Adrenal gland (tissue), 12 donors: ENCODE data around the gene HOXC5. TPM values are rescaled to one million over a fixed set of nuclear protein-coding genes. Genes with fewer than 3 reads are reported as not detected.

Source experiments
- DNase-seq, 7 donors: peaks; one replicate each; pipeline ENCODE4 v3.0.0-alpha.2; 2019 to 2020
- H3K27ac ChIP-seq, 5 donors: fragments of 200-600 bp; sonication (generic) in 4 of 5; 1 replicate in 3 of 5; 2 replicates in 2 of 5; pipeline versions ENCODE4 v1.5.1 to v1.8.0; 2016 to 2020; ENCODE audit warnings: mild to moderate bottlenecking in 1 of 5
- H3K27me3 ChIP-seq: fragments of 200-600 bp; 2 replicates; pipeline ENCODE4 v1.8.0; 2021
- H3K36me3 ChIP-seq, 2 donors: fragments of 200-600 bp; replicated peaks in 1 of 2; 1 replicate in 1 of 2; 2 replicates in 1 of 2; pipeline versions ENCODE4 v1.5.1 to v1.8.0; 2018 to 2022
- H3K4me1 ChIP-seq, 2 donors: fragments of 200-600 bp; replicated peaks in 1 of 2; 1 replicate in 1 of 2; 2 replicates in 1 of 2; pipeline versions ENCODE4 v1.5.1 to v1.8.0; 2018 to 2021
- H3K4me3 ChIP-seq, 4 donors: fragments of 200-600 bp; sonication (generic) in 3 of 4; one replicate each; pipeline ENCODE4 v1.5.1; 2016 to 2018
- H3K9me3 ChIP-seq, 3 donors: fragments of 200-600 bp; sonication (generic) in 1 of 3; replicated peaks in 1 of 3; 1 replicate in 2 of 3; 2 replicates in 1 of 3; pipeline versions ENCODE4 v1.5.1 to v1.8.0; 2016 to 2021
- POLR2A ChIP-seq, 2 donors: fragments of 450-650 bp; IDR thresholded peaks; one replicate each; pipeline ENCODE4 v1.6.1; 2017; ENCODE audit warnings: antibody characterized with exemption in 2 of 2, mild to moderate bottlenecking in 2 of 2, moderate library complexity in 1 of 2
- WGBS, 4 donors: extraction: QIAGEN DNeasy Blood & Tissue Kit in 2 of 4; methylation state at CpG; one replicate each; pipeline versions ENCODE4 v1.1.5 to v1.1.7; 2013 to 2017; 5-methylcytosine and 5-hydroxymethylcytosine counted together
- intact Hi-C, 2 donors: fragments of 100-400 bp; cut with DNase I; formaldehyde crosslinking; loops; one replicate each; pipeline versions ENCODE4 v1.14.1 to v1.15.0; 2022 to 2023
- polyA plus RNA-seq, 3 donors: library from polyadenylated mRNA; stranded (reverse); fragments of 200-250 nt in 2 of 3; fragments of 350-450 nt in 1 of 3; fragmentation: Illumina TruSeq in 1 of 3; extraction: RNeasy Lipid Tissue Mini Kit (QIAGEN cat#74804) in 1 of 3; gene quantifications; one replicate each; pipeline ENCODE4 v1.2.3, GENCODE V29; 2013 to 2014
- total RNA-seq, 9 donors: library from RNA; depleted of rRNA in 4 of 9; stranded (reverse); fragments of >200 nt in 4 of 9; fragments of 120-200 nt in 1 of 9; fragmentation: NEBNext Ultra II Directional in 1 of 9; extraction: Animal tissue kit (Norgen Biotek cat#: 25700) in 1 of 9; gene quantifications; one replicate each; pipeline versions ENCODE4 v1.1.0 to v1.2.4, GENCODE V29; 2013 to 2023
- TF ChIP-seq, protein P1 (sequence below), 6 experiments: fragments of 450-650 bp in 4 of 6; fragments of 200-600 bp in 2 of 6; sonication (generic) in 1 of 6; IDR thresholded peaks; 1 replicate in 5 of 6; 2 replicates in 1 of 6; pipeline versions ENCODE4 v1.5.1 to v1.8.0; 2016 to 2021; ENCODE audit warnings: antibody characterized with exemption in 6 of 6, mild to moderate bottlenecking in 2 of 6, moderate library complexity in 1 of 6
- donor health status: healthy with polysubstance abuse.
- donor health status: Bipolar disorder and iron deficiency.
- donor health status: DM: yes; HTN: yes; CAD: no.
- donor health status: DM: no; HTN: no; CAD: no.
- donor health status: DM: no; HTN: no; CAD: no.
- donor health status: DM: yes; HTN: yes; CAD: no.

Gene HOXC5
- total and polyA plus RNA-seq, 12 donors = 0.36 to 1.9 (median 0.77) TPM

DNA sequence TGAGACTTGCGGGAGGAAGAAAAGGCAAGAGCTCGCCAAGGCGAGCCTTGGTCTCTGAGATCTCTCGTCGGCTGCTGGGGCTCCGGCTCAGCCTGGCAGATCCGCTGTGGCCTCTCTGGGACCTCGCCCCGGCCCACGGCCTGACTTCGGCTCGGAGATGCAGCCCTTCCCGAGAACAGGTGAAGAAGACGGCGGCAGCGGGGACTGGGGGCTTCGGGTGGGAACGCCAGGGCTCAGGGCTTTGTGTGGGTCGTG, 38.9 kb upstream of the HOXC5 start:
- Histone ChIP-seq H3K27me3 (peaks cover 69% of the 10 kb centered on the region), H3K36me3 (no peaks in the 10 kb centered on the region), H3K4me1 (peaks cover 0 to 7% of the 10 kb centered on the region in 2 donors), H3K4me3 (no peak overlapping the region), H3K27ac (no peak overlapping the region), H3K9me3 (no peaks in the 10 kb centered on the region)
- intact Hi-C loops = no loop called here
- 20 to 35% (median 26%) methylated on average over 14 to 19 of the region's 19 CpGs for WGBS, 4 donors
- no peak for TF ChIP-seq POLR2A (IDR thresholded peaks at IDR 0.05)
- TF ChIP-seq, protein P1, sequence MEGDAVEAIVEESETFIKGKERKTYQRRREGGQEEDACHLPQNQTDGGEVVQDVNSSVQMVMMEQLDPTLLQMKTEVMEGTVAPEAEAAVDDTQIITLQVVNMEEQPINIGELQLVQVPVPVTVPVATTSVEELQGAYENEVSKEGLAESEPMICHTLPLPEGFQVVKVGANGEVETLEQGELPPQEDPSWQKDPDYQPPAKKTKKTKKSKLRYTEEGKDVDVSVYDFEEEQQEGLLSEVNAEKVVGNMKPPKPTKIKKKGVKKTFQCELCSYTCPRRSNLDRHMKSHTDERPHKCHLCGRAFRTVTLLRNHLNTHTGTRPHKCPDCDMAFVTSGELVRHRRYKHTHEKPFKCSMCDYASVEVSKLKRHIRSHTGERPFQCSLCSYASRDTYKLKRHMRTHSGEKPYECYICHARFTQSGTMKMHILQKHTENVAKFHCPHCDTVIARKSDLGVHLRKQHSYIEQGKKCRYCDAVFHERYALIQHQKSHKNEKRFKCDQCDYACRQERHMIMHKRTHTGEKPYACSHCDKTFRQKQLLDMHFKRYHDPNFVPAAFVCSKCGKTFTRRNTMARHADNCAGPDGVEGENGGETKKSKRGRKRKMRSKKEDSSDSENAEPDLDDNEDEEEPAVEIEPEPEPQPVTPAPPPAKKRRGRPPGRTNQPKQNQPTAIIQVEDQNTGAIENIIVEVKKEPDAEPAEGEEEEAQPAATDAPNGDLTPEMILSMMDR (IDR thresholded peaks at IDR 0.05) = no peak
- no peak for DNase-seq

DNA sequence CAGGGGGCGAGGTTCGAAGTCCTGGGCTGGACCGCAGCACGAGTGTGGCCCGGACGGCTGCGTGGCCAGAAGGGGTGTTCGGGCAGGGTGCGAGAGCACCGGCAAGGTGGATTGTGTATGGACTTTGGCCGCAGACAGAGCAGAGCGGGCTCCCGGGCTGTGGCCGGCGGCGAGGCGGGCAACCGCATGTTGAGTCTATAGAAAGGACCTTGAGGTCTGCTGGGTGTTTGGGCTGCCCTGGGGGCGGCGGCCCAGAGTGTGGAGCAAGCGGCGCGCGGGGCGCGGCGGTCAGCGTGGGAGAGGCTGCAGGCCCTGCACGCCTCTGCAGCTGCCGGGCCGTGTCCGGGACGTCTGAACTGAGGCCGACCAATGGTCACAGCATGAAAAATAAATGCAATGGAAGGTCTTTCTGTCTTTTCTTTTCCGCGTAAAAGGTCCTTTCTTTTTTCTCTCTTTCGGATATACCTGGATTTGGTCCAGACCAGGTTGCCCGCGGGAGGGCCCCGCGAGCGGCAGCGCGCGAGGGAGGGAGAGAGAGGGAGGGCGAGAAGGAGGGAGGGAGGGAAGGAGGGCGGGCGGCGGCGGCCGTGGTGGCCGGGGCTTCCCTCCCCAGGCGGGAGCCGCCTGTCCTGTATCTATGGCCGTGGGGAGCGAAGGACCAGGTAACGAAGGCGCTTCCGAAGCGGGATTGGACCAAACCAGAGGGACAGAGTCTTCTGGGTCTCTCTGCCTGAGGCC, 38.4 kb upstream of the HOXC5 start:
- peaks cover 69% of the 10 kb centered on the region for H3K27me3 ChIP-seq
- peaks cover under 1 to 12% of the 10 kb centered on the region in 2 donors for H3K4me1 ChIP-seq
- WGBS, 4 donors = 8 to 13% (median 11%) methylated on average over 27 to 60 of the region's 60 CpGs
- H3K36me3 ChIP-seq = no peaks in the 10 kb centered on the region
- peak overlapping the region in 1 of 5 donors; percentile 56 for H3K27ac ChIP-seq
- peak overlapping the region in 1 of 4 donors; percentile 14 for H3K4me3 ChIP-seq
- TF ChIP-seq POLR2A (IDR thresholded peaks at IDR 0.05) = no peak
- TF ChIP-seq, protein P1 (IDR thresholded peaks at IDR 0.05) = no peak
- DNase-seq = no peak
- intact Hi-C loops = no loop called here
- no peaks in the 10 kb centered on the region for H3K9me3 ChIP-seq

DNA sequence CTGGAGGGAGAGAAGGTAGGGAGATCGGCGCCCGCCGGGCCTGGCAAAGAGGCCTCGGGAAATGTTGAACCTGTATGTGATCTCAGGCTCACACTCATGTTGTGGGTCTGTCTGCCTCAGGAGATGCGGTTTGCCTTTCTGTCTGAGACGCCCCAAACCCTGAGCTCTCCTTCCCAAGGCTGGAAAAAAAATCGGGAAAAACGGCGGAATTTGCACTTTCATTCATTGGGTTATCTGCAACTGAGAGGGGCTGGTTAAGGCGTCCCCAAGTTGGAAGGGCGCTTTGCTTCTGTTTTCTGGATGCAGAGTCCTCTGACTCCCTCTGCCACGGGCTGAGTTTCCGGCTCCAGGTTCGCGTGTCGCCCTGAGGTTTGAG, 37.9 kb upstream of the HOXC5 start:
- intact Hi-C loops = no loop called here
- peak overlapping the region in 1 of 5 donors; percentile 56 for H3K27ac ChIP-seq
- no peak for DNase-seq
- H3K4me3 ChIP-seq = no peak overlapping the region
- H3K36me3 ChIP-seq = no peaks in the 10 kb centered on the region
- H3K9me3 ChIP-seq = no peaks in the 10 kb centered on the region
- 24 to 38% (median 30%) methylated on average over 11 to 17 of the region's 17 CpGs for WGBS, 4 donors
- peaks cover 63% of the 10 kb centered on the region for H3K27me3 ChIP-seq
- TF ChIP-seq POLR2A (IDR thresholded peaks at IDR 0.05) = no peak
- TF ChIP-seq, protein P1 (IDR thresholded peaks at IDR 0.05) = no peak
- H3K4me1 ChIP-seq = peaks cover 6 to 17% of the 10 kb centered on the region in 2 donors

DNA sequence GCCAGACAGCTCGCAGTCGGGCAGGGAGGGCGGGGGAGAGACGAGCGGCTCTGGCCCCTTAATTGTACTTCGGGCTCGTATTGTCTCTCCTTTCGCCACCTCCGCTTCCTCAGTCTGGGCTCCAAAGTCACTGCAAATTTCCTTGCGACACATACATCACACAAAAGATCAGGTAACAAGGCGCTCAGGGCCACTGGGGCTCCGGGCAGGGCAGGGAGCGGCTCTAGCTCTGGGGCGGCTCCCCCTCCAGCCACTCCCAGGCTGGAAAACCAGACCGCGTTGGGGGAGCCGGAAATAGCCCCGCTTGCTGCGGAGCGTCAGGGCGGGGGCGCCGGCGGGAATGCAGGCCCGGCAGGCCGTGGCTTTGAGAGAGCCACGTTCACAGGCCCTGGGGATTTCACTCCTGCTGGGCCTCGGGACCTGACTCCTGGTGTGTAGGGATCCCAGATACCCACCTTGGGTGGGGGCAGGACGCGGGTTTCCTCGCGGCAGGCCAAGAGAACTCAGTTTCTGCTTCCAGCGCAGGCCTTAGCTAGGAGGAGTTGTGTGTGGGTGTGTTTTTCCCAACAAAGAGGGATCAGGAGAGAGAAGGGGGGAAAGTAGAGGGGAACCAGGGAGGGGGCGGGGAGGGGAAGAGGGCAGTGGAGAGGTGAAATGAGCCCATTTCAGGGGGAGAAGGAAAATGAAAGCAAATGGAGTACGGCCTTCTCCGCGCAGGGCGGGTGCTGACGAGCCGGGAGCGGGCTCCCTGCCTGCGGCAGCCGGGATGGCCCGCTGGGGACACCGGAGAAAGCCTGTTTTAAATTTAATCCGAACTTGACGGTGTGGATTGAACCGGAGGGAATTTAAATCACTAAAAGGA, 37.2 kb upstream of the HOXC5 start:
- peak overlapping the region in 1 of 5 donors; percentile 56 for H3K27ac ChIP-seq
- H3K9me3 ChIP-seq = no peaks in the 10 kb centered on the region
- H3K27me3 ChIP-seq = peaks cover 59% of the 10 kb centered on the region
- DNase-seq = no peak
- H3K4me1 ChIP-seq = peaks cover 12 to 21% of the 10 kb centered on the region in 2 donors
- TF ChIP-seq, protein P1 (IDR thresholded peaks at IDR 0.05) = no peak
- TF ChIP-seq POLR2A (IDR thresholded peaks at IDR 0.05) = no peak
- WGBS, 4 donors = 34 to 62% (median 45%) methylated on average over 29 to 48 of the region's 48 CpGs
- intact Hi-C loops = no loop called here
- H3K36me3 ChIP-seq = no peaks in the 10 kb centered on the region
- peak overlapping the region in 1 of 4 donors; percentile 6 for H3K4me3 ChIP-seq
